CD4-positive, CD25-positive, alpha-beta regulatory T cell (primary cell): ENCODE measurements around the gene KCTD11. TPM values are rescaled to one million over a fixed set of nuclear protein-coding genes. Genes with fewer than 3 reads are reported as not detected.

Experiments used
- ATAC-seq, 2 donors: fragments of 150-1000 bp; cut with Tn5 transposase; one replicate each; pipeline ENCODE4 v1.10.0; 2021; ENCODE audit warnings: low read depth in 2 of 2, moderate number of reproducible peaks in 2 of 2, moderate library complexity in 1 of 2
- DNase-seq, 3 donors: peaks; one replicate each; pipeline versions ENCODE4 v3.0.0 to v3.0.0-alpha.2; 2012 to 2022; ENCODE audit warnings: mixed read lengths in 1 of 3
- H3K27ac ChIP-seq: one replicate; pipeline ENCODE4 v1.7.0; 2013; ENCODE audit warnings: mild to moderate bottlenecking, low read length; ENCODE audit not compliant: insufficient read depth, poor library complexity, severe bottlenecking
- H3K27me3 ChIP-seq: one replicate; pipeline ENCODE4 v1.7.0; 2013; ENCODE audit warnings: low read length; ENCODE audit not compliant: control insufficient read depth, insufficient read depth
- H3K36me3 ChIP-seq: one replicate; pipeline ENCODE4 v1.7.0; 2013; ENCODE audit warnings: mild to moderate bottlenecking, low read length, moderate library complexity; ENCODE audit not compliant: control insufficient read depth, insufficient read depth
- H3K4me1 ChIP-seq: 2 replicates; pipeline ENCODE4 v1.7.0; 2013; ENCODE audit warnings: mild to moderate bottlenecking, low read length; ENCODE audit not compliant: insufficient read depth, control insufficient read depth, poor library complexity, severe bottlenecking
- H3K4me3 ChIP-seq: one replicate; pipeline ENCODE4 v1.7.0; 2013; ENCODE audit warnings: low read depth, mild to moderate bottlenecking, low read length, moderate library complexity
- H3K9me3 ChIP-seq, 2 experiments: 1 replicate in 1 of 2; 2 replicates in 1 of 2; pipeline ENCODE4 v1.7.0; 2013; ENCODE audit warnings: low read length in 2 of 2, mild to moderate bottlenecking in 1 of 2, moderate library complexity in 1 of 2; ENCODE audit not compliant: control insufficient read depth in 2 of 2
- H3K27ac Mint-ChIP-seq, 3 donors: one replicate each; pipeline ENCODE4 v1.8.0; 2020 to 2022; ENCODE audit warnings: mild to moderate bottlenecking in 3 of 3, mixed read lengths in 3 of 3, moderate library complexity in 2 of 3
- H3K27me3 Mint-ChIP-seq: one replicate; pipeline ENCODE4 v1.8.0; 2022; ENCODE audit warnings: mild to moderate bottlenecking, mixed read lengths
- H3K36me3 Mint-ChIP-seq: one replicate; pipeline ENCODE4 v1.8.0; 2020; ENCODE audit warnings: mixed read lengths
- H3K4me1 Mint-ChIP-seq, 4 donors: one replicate each; pipeline ENCODE4 v1.8.0; 2020 to 2022; ENCODE audit warnings: mixed read lengths in 4 of 4, mild to moderate bottlenecking in 1 of 4
- H3K4me3 Mint-ChIP-seq, 4 donors: one replicate each; pipeline ENCODE4 v1.8.0; 2020 to 2022; ENCODE audit warnings: mild to moderate bottlenecking in 4 of 4, mixed read lengths in 4 of 4, moderate library complexity in 3 of 4
- H3K9me3 Mint-ChIP-seq, 7 donors: one replicate each; pipeline ENCODE4 v1.8.0; 2020 to 2022; ENCODE audit warnings: mixed read lengths in 7 of 7, mild to moderate bottlenecking in 3 of 7, moderate library complexity in 2 of 7
- polyA plus RNA-seq, 4 donors: library from polyadenylated mRNA; unstranded; fragments of 300-500 nt; fragmentation: Illumina TruSeq; gene quantifications; one replicate each; pipeline ENCODE4 v1.2.3, GENCODE V29; 2021
- total RNA-seq: library from RNA; stranded (reverse); gene quantifications from one replicate; pipeline ENCODE4 v1.2.3, GENCODE V29; 2022

The KCTD11 gene
- total and polyA plus RNA-seq, 5 donors from 2014 or later, result 1.3 to 4.0 (median 2.9) TPM

DNA sequence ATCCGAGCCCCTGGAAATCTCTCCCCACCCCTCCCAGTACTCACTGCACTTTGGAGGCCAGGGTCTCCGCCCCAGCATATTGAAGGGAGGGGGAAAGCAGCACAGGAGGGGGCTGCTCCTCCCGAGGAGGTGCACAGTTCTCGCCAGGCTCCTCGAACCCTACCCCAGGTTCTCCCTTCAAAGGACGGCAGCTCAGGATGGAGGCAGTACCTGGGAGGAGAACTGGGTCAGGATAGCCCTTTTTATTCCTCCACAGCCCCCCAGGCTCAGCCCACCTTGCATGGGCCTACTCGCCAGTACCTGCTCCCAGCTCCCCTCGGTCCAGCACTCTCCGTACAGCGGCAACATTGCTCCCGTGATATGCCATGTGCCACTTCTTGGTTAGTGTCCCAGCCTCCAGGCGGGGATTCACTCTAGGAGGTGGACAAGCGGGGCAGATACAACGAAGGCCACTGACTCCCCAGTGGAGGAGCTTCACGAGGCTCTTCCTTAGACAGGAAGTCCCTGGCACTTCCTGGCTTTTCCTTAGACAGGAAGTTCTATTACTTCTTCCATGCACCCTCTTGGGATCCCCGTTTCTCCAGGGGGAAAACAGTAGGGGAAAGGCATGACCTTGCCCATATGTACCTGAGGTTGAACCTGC lies 34.7 kb upstream of the KCTD11 start:
- Histone ChIP-seq H3K27me3 (no peaks in the 10 kb centered on the region), H3K4me3 (no peak overlapping the region), H3K9me3 (no peaks in the 10 kb centered on the region), H3K27ac (no peak overlapping the region), H3K36me3 (peaks cover 57% of the 10 kb centered on the region), H3K4me1 (peaks cover 31% of the 10 kb centered on the region)
- H3K9me3 Mint-ChIP-seq, result no peaks in the 10 kb centered on the region
- no peaks in the 10 kb centered on the region for H3K27me3 Mint-ChIP-seq
- ATAC-seq, result no peak
- H3K4me3 Mint-ChIP-seq, result peak overlapping the region; percentile 58 to 86 (median 68)
- DNase-seq, result no peak
- peaks cover 0 to 36% (median 12%) of the 10 kb centered on the region in 4 donors for H3K4me1 Mint-ChIP-seq
- peak overlapping the region in 1 of 3 donors; percentile 51 for H3K27ac Mint-ChIP-seq
- H3K36me3 Mint-ChIP-seq, result peaks cover 23% of the 10 kb centered on the region

GRCh38 chr17:7318121-7318860 lies 33.7 kb upstream of the KCTD11 start:
- no peak for DNase-seq
- H3K9me3 ChIP-seq, result no peaks in the 10 kb centered on the region
- no peaks in the 10 kb centered on the region for H3K27me3 ChIP-seq
- H3K36me3 ChIP-seq, result peaks cover 56% of the 10 kb centered on the region
- Mint-ChIP-seq H3K9me3 (no peaks in the 10 kb centered on the region), H3K27ac (peak overlapping the region in 1 of 3 donors; percentile 25), H3K4me3 (peak overlapping the region in 3 of 4 donors; percentile 24 to 86 (median 69)), H3K4me1 (peaks cover 0 to 26% (median 8%) of the 10 kb centered on the region in 4 donors), H3K36me3 (peaks cover 14% of the 10 kb centered on the region), H3K27me3 (no peaks in the 10 kb centered on the region)
- H3K27ac ChIP-seq, result no peak overlapping the region
- no peak overlapping the region for H3K4me3 ChIP-seq
- H3K4me1 ChIP-seq, result peaks cover 22% of the 10 kb centered on the region
- no peak for ATAC-seq

- peaks cover 10% of the 10 kb centered on the region for H3K36me3 Mint-ChIP-seq
- H3K27ac Mint-ChIP-seq, result no peak overlapping the region
Measured at GRCh38 chr17:7321466-7321865, 30.5 kb upstream of the KCTD11 start.

DNA sequence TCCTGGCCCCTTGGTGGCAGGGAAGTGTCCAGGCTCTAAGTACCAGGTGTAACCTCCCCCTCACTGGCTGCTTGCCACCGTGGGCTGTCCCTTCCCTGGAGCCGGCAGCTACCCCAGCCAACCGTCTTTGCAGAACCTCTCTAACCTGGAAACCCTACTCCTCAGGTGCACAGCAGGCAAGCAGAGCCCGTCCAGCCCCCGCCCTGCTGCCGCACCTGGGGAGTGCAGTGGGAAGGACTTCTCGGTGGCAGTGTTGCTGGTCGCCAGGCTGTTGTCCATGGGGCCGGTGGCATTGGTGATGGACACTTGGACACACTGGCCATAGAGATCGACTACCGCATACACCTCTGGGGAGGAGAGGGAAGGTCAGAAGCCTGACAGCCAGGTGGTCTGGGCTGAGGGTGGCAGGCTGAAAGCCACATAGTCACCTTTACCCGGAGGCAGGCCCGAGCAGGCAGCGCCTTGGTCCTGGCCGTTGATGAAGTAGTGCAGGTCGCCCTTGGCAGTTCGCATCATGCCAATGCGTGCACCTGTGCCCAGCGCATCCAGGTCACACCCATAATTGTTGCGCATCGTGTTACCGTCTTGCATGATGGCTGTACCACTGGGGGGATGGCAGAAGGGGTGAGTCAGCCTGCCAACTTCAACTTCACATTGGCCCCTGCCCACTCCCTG lies 29.3 kb upstream of the KCTD11 start:
- no peaks in the 10 kb centered on the region for H3K27me3 Mint-ChIP-seq
- H3K36me3 Mint-ChIP-seq, result peaks cover 13% of the 10 kb centered on the region
- H3K9me3 Mint-ChIP-seq, result no peaks in the 10 kb centered on the region
- DNase-seq (no peak), ATAC-seq (no peak)
- H3K27ac Mint-ChIP-seq, result no peak overlapping the region
- Histone ChIP-seq H3K4me1 (peaks cover 7% of the 10 kb centered on the region), H3K27ac (no peak overlapping the region), H3K9me3 (no peaks in the 10 kb centered on the region), H3K36me3 (peaks cover 55% of the 10 kb centered on the region), H3K27me3 (no peaks in the 10 kb centered on the region), H3K4me3 (no peak overlapping the region)
- peaks cover 0 to 10% (median under 1%) of the 10 kb centered on the region in 4 donors for H3K4me1 Mint-ChIP-seq
- no peak overlapping the region for H3K4me3 Mint-ChIP-seq

More at GRCh38 chr17:7321466-7321865, 30.5 kb upstream of the KCTD11 start:
- no peak for DNase-seq
- no peaks in the 10 kb centered on the region for H3K27me3 Mint-ChIP-seq
- H3K27me3 ChIP-seq, result no peaks in the 10 kb centered on the region
- ATAC-seq, result no peak
- peaks cover 56% of the 10 kb centered on the region for H3K36me3 ChIP-seq
- no peak overlapping the region for H3K4me3 ChIP-seq
- peaks cover 0 to 9% (median 0%) of the 10 kb centered on the region in 4 donors for H3K4me1 Mint-ChIP-seq
- H3K27ac ChIP-seq, result no peak overlapping the region
- H3K9me3 Mint-ChIP-seq, result no peaks in the 10 kb centered on the region
- peak overlapping the region in 1 of 4 donors; percentile 67 for H3K4me3 Mint-ChIP-seq
- H3K9me3 ChIP-seq, result no peaks in the 10 kb centered on the region
- H3K4me1 ChIP-seq, result peaks cover 7% of the 10 kb centered on the region

GRCh38 chr17:7323731-7324437 lies 28.1 kb upstream of the KCTD11 start:
- ATAC-seq, result peak; percentile 26 to 44
- Histone ChIP-seq H3K4me1 (peaks cover 11% of the 10 kb centered on the region), H3K36me3 (peaks cover 43% of the 10 kb centered on the region), H3K4me3 (no peak overlapping the region), H3K9me3 (no peaks in the 10 kb centered on the region), H3K27ac (no peak overlapping the region), H3K27me3 (no peaks in the 10 kb centered on the region)
- H3K4me1 Mint-ChIP-seq, result peaks cover 11 to 22% (median 11%) of the 10 kb centered on the region in 4 donors
- peak; percentile 48 to 62 (median 54) for DNase-seq
- H3K4me3 Mint-ChIP-seq, result peak overlapping the region in 2 of 4 donors; percentile 29 to 73
- no peak overlapping the region for H3K27ac Mint-ChIP-seq
- H3K27me3 Mint-ChIP-seq, result no peaks in the 10 kb centered on the region
- no peaks in the 10 kb centered on the region for H3K9me3 Mint-ChIP-seq
- peaks cover 9% of the 10 kb centered on the region for H3K36me3 Mint-ChIP-seq

GRCh38 chr17:7324438-7324779 lies 27.6 kb upstream of the KCTD11 start:
- H3K9me3 ChIP-seq, result no peaks in the 10 kb centered on the region
- H3K27me3 ChIP-seq, result no peaks in the 10 kb centered on the region
- no peak overlapping the region for H3K27ac ChIP-seq
- H3K36me3 ChIP-seq, result peaks cover 41% of the 10 kb centered on the region
- H3K27ac Mint-ChIP-seq, result no peak overlapping the region
- peaks cover 12% of the 10 kb centered on the region for H3K4me1 ChIP-seq
- H3K9me3 Mint-ChIP-seq, result no peaks in the 10 kb centered on the region
- DNase-seq (no peak), ATAC-seq (no peak)
- H3K4me1 Mint-ChIP-seq, result peaks cover 11 to 24% (median 11%) of the 10 kb centered on the region in 4 donors
- H3K4me3 Mint-ChIP-seq, result peak overlapping the region in 2 of 4 donors; percentile 52 to 73
- peaks cover 2% of the 10 kb centered on the region for H3K27me3 Mint-ChIP-seq
- no peak overlapping the region for H3K4me3 ChIP-seq
- H3K36me3 Mint-ChIP-seq, result peaks cover 9% of the 10 kb centered on the region

DNA sequence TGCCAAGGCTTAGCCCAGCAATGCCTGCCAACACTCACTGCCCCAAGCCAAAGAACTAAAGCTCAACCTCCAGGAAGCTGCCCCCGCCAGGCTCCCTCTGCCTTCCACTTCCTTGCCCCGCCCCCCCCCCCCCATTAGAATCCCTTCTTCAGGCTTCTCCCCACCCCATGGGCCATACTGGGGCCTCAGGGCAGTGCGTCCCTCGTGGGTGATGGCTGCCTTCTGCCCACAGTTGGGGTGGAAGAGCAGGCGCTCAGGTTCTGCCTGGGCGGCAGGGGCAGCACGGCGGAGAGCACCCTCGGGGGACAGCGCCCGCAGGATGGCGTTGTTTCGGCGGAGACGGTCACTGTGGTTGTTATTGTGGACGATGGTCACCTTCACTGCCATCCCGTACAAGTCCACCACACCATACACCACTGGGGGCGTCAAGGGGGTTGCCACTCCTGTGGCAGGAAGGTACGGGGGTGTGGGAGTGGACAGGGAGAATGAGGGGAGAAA lies 26.9 kb upstream of the KCTD11 start:
- H3K4me1 ChIP-seq, result peaks cover 17% of the 10 kb centered on the region
- Mint-ChIP-seq H3K36me3 (peaks cover 9% of the 10 kb centered on the region), H3K27ac (peak overlapping the region in 1 of 3 donors; percentile 26), H3K27me3 (peaks cover 8% of the 10 kb centered on the region), H3K4me1 (peaks cover 11 to 30% (median 14%) of the 10 kb centered on the region in 4 donors), H3K4me3 (peak overlapping the region in 2 of 4 donors; percentile 4 to 52), H3K9me3 (no peaks in the 10 kb centered on the region)
- H3K9me3 ChIP-seq, result no peaks in the 10 kb centered on the region
- H3K27me3 ChIP-seq, result no peaks in the 10 kb centered on the region
- H3K27ac ChIP-seq, result no peak overlapping the region
- peaks cover 41% of the 10 kb centered on the region for H3K36me3 ChIP-seq
- DNase-seq, result no peak
- no peak for ATAC-seq
- H3K4me3 ChIP-seq, result no peak overlapping the region
